Stimulated activated memory B cell treated with anti-CD40 and anti-IgM and Interleukin-4, amounts not matched to agents 10 μg/mL and 1 μg/mL and 100 μg/mL, for 72 hours (primary cell): ENCODE data around the gene NPR1.
"Not testable (repeated sequence)": the region's sequence is repeated elsewhere in the genome, so short reads cannot be mapped to it uniquely, and the experiment has no call there.

Source experiments
- ATAC-seq: fragments of 150-1000 bp; cut with Tn5 transposase; 2 replicates; pipeline ENCODE4 v1.10.0; 2021
- H3K27ac Mint-ChIP-seq: one replicate; pipeline ENCODE4 v1.8.0; 2022; ENCODE audit warnings: mild to moderate bottlenecking, mixed read lengths
- H3K27me3 Mint-ChIP-seq: one replicate; pipeline ENCODE4 v1.8.0; 2022; ENCODE audit warnings: mixed read lengths
- H3K36me3 Mint-ChIP-seq: one replicate; pipeline ENCODE4 v1.8.0; 2022; ENCODE audit warnings: mixed read lengths
- H3K4me1 Mint-ChIP-seq: one replicate; pipeline ENCODE4 v1.8.0; 2022; ENCODE audit warnings: mixed read lengths
- H3K4me3 Mint-ChIP-seq: one replicate; pipeline ENCODE4 v1.8.0; 2022; ENCODE audit warnings: mild to moderate bottlenecking, moderate library complexity, mixed read lengths
- H3K9me3 Mint-ChIP-seq: one replicate; pipeline ENCODE4 v1.8.0; 2022; ENCODE audit warnings: mixed read lengths

NPR1 gene

DNA sequence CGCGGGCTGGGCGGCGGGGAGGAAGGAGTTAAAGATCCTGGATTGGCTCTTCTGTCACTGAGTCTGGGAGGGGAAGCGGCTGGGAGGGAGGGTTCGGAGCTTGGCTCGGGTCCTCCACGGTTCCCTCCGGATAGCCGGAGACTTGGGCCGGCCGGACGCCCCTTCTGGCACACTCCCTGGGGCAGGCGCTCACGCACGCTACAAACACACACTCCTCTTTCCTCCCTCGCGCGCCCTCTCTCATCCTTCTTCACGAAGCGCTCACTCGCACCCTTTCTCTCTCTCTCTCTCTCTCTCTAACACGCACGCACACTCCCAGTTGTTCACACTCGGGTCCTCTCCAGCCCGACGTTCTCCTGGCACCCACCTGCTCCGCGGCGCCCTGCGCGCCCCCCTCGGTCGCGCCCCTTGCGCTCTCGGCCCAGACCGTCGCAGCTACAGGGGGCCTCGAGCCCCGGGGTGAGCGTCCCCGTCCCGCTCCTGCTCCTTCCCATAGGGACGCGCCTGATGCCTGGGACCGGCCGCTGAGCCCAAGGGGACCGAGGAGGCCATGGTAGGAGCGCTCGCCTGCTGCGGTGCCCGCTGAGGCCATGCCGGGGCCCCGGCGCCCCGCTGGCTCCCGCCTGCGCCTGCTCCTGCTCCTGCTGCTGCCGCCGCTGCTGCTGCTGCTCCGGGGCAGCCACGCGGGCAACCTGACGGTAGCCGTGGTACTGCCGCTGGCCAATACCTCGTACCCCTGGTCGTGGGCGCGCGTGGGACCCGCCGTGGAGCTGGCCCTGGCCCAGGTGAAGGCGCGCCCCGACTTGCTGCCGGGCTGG lies at the start of gene NPR1:
NPR1 (plus strand) TSS at position 170 of the 818 bp plus-strand sequence; CDS start at position 591, 421 bp downstream.
- Mint-ChIP-seq H3K9me3 (no peaks in the 10 kb centered on the region), H3K27ac (peak within 1 kb of the TSS; percentile 77), H3K4me1 (peaks cover 30% of the 10 kb centered on the region), H3K36me3 (peaks cover 11% of the 10 kb centered on the region), H3K27me3 (peaks cover 62% of the 10 kb centered on the region), H3K4me3 (peak within 1 kb of the TSS; percentile 83)
- peak; percentile 59 for ATAC-seq

- Mint-ChIP-seq H3K27ac (no peak overlapping the region), H3K9me3 (peaks cover 4% of the 10 kb centered on the region), H3K4me3 (no peak overlapping the region), H3K27me3 (no peaks in the 10 kb centered on the region), H3K36me3 (peaks cover 10% of the 10 kb centered on the region), H3K4me1 (peaks cover 49% of the 10 kb centered on the region)
- no peak for ATAC-seq
Observed at GRCh38 chr1:153629343-153629665, 49.2 kb upstream of the NPR1 start.

- peaks cover 49% of the 10 kb centered on the region for H3K4me1 Mint-ChIP-seq
- ATAC-seq = no peak
- H3K27ac Mint-ChIP-seq = no peak overlapping the region
- no peak overlapping the region for H3K4me3 Mint-ChIP-seq
- peaks cover 4% of the 10 kb centered on the region for H3K9me3 Mint-ChIP-seq
- peaks cover 13% of the 10 kb centered on the region for H3K36me3 Mint-ChIP-seq
- no peaks in the 10 kb centered on the region for H3K27me3 Mint-ChIP-seq
Observed at GRCh38 chr1:153629971-153630370, 48.5 kb upstream of the NPR1 start.

DNA sequence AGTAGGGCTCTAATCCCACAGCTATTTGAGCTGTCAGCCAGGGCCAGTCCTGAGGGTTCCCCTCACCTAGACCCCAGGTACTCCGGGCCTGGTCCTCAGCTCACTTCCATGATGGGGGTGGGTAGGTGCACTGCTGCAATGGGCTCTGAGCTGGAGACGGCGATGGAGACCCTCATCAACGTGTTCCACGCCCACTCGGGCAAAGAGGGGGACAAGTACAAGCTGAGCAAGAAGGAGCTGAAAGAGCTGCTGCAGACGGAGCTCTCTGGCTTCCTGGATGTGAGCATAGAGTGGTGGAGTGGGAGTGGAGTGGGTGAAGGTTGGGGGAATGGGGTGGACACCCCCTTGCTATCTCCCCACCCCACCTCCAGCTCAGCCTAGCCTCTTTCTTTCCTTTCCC lies 48.1 kb upstream of the NPR1 start:
- no peak for ATAC-seq
- peaks cover 13% of the 10 kb centered on the region for H3K36me3 Mint-ChIP-seq
- H3K4me3 Mint-ChIP-seq = no peak overlapping the region
- peaks cover 49% of the 10 kb centered on the region for H3K4me1 Mint-ChIP-seq
- peaks cover 4% of the 10 kb centered on the region for H3K9me3 Mint-ChIP-seq
- H3K27me3 Mint-ChIP-seq = no peaks in the 10 kb centered on the region
- no peak overlapping the region for H3K27ac Mint-ChIP-seq

- Mint-ChIP-seq H3K4me1 (peaks cover 51% of the 10 kb centered on the region), H3K4me3 (no peak overlapping the region), H3K9me3 (peaks cover 4% of the 10 kb centered on the region), H3K27me3 (no peaks in the 10 kb centered on the region), H3K27ac (no peak overlapping the region), H3K36me3 (peaks cover 13% of the 10 kb centered on the region)
- ATAC-seq = no peak
Observed at GRCh38 chr1:153631047-153632022, 47.2 kb upstream of the NPR1 start.

DNA sequence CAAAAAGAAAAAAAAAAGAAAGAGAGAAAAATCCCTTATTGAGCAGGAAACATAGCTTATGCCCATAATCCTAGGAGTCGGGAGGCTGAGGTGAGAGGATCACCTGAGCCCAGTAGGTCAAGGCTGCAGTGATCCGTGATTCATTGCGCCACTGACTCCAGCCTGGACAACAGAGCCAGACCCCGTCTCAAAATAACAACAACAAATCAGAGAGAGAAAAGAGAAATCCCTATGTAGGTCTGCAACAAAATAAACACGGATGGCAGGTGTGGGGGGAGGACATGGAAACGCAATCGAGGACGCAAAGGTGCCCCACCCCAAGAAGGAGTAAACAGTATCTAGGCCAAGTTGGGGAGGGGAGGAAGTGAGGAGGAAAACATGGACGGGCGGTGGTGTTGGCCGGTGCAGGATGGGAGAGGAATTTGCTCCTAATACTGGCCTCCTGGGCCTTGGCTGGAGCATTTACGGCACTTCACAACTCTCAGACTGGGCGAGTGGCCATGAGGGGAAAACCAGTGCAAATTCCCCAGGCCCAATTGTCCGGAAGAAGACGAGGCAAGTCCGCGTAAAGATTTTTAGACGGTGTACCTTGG lies 45.2 kb upstream of the NPR1 start:
- no peak for ATAC-seq
- Mint-ChIP-seq H3K27ac (peak overlapping the region; percentile 99), H3K27me3 (no peaks in the 10 kb centered on the region), H3K9me3 (peaks cover 4% of the 10 kb centered on the region), H3K4me3 (peak overlapping the region; percentile 93), H3K36me3 (peaks cover 29% of the 10 kb centered on the region), H3K4me1 (peaks cover 49% of the 10 kb centered on the region)

DNA sequence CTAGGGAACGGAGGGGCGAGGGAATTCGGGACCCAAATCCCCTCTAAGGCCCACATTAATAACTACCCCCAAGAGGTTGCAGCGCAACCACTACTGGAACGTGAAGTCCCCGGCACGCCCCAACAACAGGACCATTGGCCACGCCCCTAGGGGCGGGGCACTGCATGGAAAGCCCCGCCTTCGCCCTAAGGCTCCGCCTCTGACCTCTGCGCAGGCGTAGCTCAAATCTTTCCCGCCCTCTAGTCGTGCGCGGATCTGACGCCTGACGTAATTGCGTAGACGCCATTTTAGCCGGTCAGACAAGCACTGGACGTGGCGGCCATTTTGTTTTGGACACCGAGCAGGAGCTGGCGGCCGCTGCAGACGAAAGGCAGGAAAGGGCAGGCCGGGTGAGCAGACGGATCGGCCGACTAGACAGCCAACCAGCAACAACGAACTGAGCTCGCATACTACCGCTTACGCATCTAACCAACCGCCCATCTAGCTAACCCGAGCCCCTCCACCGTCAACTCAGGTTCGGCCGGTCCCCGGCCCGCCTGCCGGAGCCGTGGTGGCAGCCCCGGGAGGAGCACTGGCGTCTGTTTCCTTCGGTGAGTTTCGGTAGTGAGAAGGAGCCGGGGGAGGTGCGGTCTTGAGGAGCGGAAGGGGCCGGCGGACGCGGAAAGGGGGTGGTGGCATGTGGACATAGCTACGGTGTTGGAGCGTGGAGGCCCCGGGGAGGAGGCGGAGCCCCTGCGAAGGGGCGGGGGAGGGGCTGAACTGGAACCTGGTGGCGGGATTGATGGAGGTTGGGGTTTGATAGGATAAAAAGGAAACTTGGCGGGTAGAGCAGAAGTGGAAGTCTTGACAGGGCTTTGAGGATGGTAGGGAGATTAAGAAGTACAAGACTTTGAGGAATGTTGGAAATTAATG lies 44.5 kb upstream of the NPR1 start, which contains the start of gene CHTOP:
CHTOP (plus strand) TSS at position 313 of the 912 bp plus-strand sequence. CDS start 2,523 bp downstream, outside the sequence.
- peaks cover 31% of the 10 kb centered on the region for H3K36me3 Mint-ChIP-seq
- peak; percentile 97 for ATAC-seq
- H3K27me3 Mint-ChIP-seq = no peaks in the 10 kb centered on the region
- peaks cover 4% of the 10 kb centered on the region for H3K9me3 Mint-ChIP-seq
- peaks cover 41% of the 10 kb centered on the region for H3K4me1 Mint-ChIP-seq
- peak within 1 kb of the TSS; percentile 99 for H3K27ac Mint-ChIP-seq
- H3K4me3 Mint-ChIP-seq = peak within 1 kb of the TSS; percentile 93

DNA sequence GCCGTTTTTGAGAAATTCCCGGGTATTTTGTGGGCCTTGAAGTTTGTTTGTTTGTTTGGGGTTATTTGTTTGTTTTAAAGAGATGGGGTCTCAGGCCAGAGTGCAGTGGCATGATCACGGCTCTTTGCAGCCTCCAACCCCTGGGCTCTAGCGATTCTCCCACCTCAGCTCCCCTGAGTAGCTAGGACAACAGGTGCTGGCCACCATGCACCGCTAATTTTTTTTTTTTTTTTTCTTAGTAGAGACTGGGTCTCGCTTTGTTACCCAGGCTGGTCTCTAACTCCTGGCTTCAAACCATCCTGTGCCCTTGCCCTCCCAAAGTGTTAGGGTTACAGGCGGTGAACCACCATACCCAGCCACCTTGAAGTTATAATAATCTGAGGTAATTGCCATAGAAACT lies 42.6 kb upstream of the NPR1 start:
- ATAC-seq = no peak
- Mint-ChIP-seq H3K27me3 (no peaks in the 10 kb centered on the region), H3K4me1 (peaks cover 34% of the 10 kb centered on the region), H3K4me3 (peak overlapping the region; percentile 93), H3K27ac (peak overlapping the region; percentile 99), H3K9me3 (peaks cover 4% of the 10 kb centered on the region), H3K36me3 (peaks cover 31% of the 10 kb centered on the region)

DNA sequence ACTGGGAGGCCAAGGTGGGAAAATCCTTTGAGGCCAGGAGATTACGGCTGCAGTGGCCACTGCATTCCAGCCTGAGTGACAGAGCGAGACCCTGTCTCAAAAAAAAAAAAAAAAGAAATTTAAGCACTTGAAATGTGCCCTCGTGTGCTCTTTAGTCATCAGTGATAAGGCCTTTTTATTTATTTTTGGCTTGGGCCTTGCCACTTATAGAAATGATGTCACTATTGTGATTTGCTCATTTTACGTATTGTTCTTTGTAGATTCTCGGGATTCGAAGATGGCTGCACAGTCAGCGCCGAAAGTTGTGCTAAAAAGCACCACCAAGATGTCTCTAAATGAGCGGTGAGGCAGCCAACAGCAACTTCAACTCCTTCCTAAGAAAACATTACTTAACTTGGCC lies 42.2 kb upstream of the NPR1 start:
- H3K4me1 Mint-ChIP-seq = peaks cover 34% of the 10 kb centered on the region
- ATAC-seq = no peak
- H3K9me3 Mint-ChIP-seq = peaks cover 4% of the 10 kb centered on the region
- H3K27me3 Mint-ChIP-seq = no peaks in the 10 kb centered on the region
- peaks cover 34% of the 10 kb centered on the region for H3K36me3 Mint-ChIP-seq
- H3K27ac Mint-ChIP-seq = no peak overlapping the region
- no peak overlapping the region for H3K4me3 Mint-ChIP-seq

DNA sequence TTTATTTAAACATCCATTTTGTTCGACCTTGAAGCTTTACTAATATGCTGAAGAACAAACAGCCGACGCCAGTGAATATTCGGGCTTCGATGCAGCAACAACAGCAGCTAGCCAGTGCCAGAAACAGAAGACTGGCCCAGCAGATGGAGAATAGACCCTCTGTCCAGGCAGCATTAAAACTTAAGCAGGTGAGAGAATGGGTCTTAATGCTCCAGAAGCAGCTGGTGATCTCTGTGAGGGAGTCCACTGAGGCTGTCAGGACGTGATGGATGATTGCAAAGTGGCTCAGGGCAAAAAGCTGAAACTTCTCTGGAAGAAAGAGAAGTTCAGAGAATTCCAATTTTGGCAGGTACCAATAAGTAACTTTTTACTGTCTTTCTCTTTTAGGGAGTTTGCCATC lies 40.2 kb upstream of the NPR1 start:
- Mint-ChIP-seq H3K36me3 (peaks cover 47% of the 10 kb centered on the region), H3K27me3 (no peaks in the 10 kb centered on the region), H3K9me3 (peaks cover 1% of the 10 kb centered on the region), H3K4me3 (no peak overlapping the region), H3K27ac (peak overlapping the region; percentile 5), H3K4me1 (peaks cover 31% of the 10 kb centered on the region)
- ATAC-seq = no peak

- Mint-ChIP-seq H3K27me3 (no peaks in the 10 kb centered on the region), H3K9me3 (no peaks in the 10 kb centered on the region), H3K36me3 (peaks cover 52% of the 10 kb centered on the region), H3K4me1 (peaks cover 36% of the 10 kb centered on the region), H3K4me3 (no peak overlapping the region), H3K27ac (no peak overlapping the region)
- no peak for ATAC-seq
Observed at GRCh38 chr1:153639280-153639679, 39.2 kb upstream of the NPR1 start.

DNA sequence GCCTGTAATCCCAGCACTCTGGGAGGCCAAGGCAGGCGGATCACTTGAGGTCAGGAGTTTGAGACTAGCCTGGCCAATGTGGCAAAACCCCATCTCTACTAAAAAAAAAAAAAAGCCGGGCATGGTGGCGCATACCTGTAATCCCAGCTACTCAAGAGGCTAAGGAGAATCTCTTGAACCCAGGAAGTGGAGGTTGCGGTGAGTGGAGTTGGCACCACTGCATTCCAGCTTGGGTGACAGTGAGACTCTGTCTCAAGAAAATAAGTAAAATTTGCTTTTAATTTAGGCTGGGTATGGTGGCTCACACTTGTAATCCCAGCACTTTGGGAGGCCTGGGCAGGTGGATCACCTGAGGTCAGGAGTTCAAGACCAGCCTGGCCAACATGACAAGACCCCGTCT lies 38.3 kb upstream of the NPR1 start:
- H3K27me3 Mint-ChIP-seq, H3K4me3 Mint-ChIP-seq, ATAC-seq, H3K27ac Mint-ChIP-seq, H3K9me3 Mint-ChIP-seq: not testable (repeated sequence)
- Mint-ChIP-seq H3K4me1 (peaks cover 36% of the 10 kb centered on the region), H3K36me3 (peaks cover 58% of the 10 kb centered on the region)

DNA sequence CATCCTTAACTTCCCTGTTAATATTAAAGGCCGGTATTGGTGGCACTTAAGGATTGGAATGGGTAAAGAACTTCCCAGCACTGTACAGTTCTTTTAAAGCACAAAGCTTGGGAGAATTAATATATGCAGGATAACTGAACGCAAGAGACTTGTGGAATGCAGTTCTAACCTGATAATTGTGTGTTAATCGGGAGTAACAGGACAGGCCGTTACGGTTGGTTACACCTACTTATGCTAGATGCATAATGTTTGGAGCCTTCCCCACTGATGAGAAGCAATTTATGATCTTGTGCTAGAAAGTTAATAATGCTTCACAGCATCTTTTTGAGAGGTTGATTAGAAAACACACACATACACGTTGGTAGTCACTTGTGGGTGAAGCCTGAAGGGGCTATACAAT lies 37.6 kb upstream of the NPR1 start:
- Mint-ChIP-seq H3K27me3 (no peaks in the 10 kb centered on the region), H3K36me3 (peaks cover 64% of the 10 kb centered on the region), H3K4me1 (peaks cover 38% of the 10 kb centered on the region), H3K27ac (no peak overlapping the region), H3K4me3 (no peak overlapping the region), H3K9me3 (no peaks in the 10 kb centered on the region)
- ATAC-seq = no peak

DNA sequence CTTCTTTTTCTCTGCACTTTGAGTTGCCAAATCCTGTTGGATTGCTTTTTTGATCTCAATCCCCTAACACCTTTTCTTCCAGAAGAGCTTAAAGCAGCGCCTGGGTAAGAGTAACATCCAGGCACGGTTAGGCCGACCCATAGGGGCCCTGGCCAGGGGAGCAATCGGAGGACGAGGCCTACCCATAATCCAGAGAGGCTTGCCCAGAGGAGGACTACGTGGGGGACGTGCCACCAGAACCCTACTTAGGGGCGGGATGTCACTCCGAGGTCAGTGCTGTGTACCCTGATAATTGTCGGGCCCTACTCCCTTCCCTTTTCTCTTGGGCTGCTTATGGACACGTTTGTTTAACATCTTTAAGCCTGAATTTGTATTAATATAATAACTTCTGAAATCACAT lies 36.3 kb upstream of the NPR1 start:
- no peak overlapping the region for H3K27ac Mint-ChIP-seq
- no peaks in the 10 kb centered on the region for H3K27me3 Mint-ChIP-seq
- no peak overlapping the region for H3K4me3 Mint-ChIP-seq
- H3K9me3 Mint-ChIP-seq = no peaks in the 10 kb centered on the region
- no peak for ATAC-seq
- H3K4me1 Mint-ChIP-seq = peaks cover 36% of the 10 kb centered on the region
- peaks cover 70% of the 10 kb centered on the region for H3K36me3 Mint-ChIP-seq
